ENCODE data around the gene DNM1. TPM values are rescaled to one million over a fixed set of nuclear protein-coding genes. Genes with fewer than 3 reads are reported as not detected.

The DNM1 gene
- total RNA-seq, 4 donors from 2014 or later = 4.3 to 18.9 (median 10.1) TPM

DNA sequence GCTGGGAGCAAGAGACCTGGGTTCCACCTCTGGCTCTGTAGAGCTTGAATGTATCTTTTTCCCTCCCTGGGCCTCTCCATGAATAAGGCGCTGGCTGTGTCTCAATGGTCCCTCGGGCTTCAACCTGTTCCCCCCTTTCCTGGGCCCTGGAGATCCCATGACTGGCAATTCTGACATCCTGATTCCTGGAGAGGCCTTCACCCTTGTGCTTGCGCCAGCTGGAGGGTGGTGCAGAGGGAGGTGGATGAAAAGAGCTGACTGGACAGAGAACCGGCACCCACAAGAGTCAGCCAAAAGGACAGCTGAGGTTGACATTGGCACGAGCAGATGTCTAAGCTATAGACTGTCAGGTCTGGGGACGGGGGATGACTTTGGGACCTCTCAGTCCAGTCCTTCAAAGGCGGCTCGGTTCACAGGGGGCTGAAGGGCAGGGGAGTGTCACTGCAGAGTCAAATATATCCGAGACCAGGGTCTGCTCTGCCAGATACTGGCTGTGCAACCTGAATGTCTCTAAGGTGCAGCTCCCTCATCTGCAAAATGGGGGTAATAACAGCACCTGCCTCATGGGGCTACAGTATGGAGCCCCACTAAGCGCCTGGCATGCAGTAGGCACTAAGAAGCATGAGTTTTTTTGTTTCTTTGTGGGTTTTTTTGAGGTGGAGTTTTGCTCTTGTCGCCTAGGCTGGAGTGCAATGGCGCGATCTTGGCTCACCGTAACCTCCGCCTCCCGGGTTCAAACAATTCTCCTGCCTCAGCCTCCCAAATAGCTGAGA lies 13.8 kb downstream of the DNM1 start:
- Histone ChIP-seq H3K4me3 (no peak overlapping the region), H3K36me3 (peaks cover 6% of the 10 kb centered on the region), H3K27me3 (no peaks in the 10 kb centered on the region), H3K4me1 (peaks cover 30% of the 10 kb centered on the region), H3K27ac (no peak overlapping the region), H3K9me3 (no peaks in the 10 kb centered on the region)
- TF ChIP-seq POLR2A (IDR thresholded peaks at IDR 0.05) = no peak
- TF ChIP-seq, protein P1, sequence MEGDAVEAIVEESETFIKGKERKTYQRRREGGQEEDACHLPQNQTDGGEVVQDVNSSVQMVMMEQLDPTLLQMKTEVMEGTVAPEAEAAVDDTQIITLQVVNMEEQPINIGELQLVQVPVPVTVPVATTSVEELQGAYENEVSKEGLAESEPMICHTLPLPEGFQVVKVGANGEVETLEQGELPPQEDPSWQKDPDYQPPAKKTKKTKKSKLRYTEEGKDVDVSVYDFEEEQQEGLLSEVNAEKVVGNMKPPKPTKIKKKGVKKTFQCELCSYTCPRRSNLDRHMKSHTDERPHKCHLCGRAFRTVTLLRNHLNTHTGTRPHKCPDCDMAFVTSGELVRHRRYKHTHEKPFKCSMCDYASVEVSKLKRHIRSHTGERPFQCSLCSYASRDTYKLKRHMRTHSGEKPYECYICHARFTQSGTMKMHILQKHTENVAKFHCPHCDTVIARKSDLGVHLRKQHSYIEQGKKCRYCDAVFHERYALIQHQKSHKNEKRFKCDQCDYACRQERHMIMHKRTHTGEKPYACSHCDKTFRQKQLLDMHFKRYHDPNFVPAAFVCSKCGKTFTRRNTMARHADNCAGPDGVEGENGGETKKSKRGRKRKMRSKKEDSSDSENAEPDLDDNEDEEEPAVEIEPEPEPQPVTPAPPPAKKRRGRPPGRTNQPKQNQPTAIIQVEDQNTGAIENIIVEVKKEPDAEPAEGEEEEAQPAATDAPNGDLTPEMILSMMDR (IDR thresholded peaks at IDR 0.05) = no peak
- TF ChIP-seq EP300 (IDR thresholded peaks at IDR 0.05) = no peak
- TF ChIP-seq POLR2AphosphoS5 (IDR thresholded peaks at IDR 0.05) = no peak
- WGBS = 87% methylated on average over 12 of the region's 16 CpGs
- DNase-seq (ENCODE audit: low spot score in 2 of 2) = no peak

DNA sequence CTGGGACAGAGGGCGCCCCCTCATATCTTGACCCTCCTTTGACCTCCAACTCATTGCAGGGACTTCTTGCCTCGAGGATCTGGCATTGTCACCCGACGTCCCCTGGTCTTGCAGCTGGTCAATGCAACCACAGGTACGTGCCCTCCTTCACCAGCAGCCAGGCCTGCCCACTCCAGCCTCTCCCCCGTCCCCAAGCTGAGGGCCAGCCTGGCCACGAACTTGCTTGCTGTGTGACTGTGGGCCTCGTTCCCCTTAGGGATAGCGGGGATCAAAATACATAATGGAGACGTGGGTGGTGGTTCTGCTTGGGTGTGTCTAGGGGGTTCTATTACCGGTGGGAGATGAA lies 15.0 kb downstream of the DNM1 start:
- TF ChIP-seq POLR2A (IDR thresholded peaks at IDR 0.05) (no peak), EP300 (IDR thresholded peaks at IDR 0.05) (no peak), POLR2AphosphoS5 (IDR thresholded peaks at IDR 0.05) (no peak)
- TF ChIP-seq, protein P1 (IDR thresholded peaks at IDR 0.05) = no peak
- WGBS = 75% methylated on average over 10 of the region's 11 CpGs
- H3K4me1 ChIP-seq = peaks cover 22% of the 10 kb centered on the region
- no peak overlapping the region for H3K27ac ChIP-seq
- no peak for DNase-seq (ENCODE audit: low spot score in 2 of 2)
- H3K4me3 ChIP-seq = peak overlapping the region; percentile 32
- H3K9me3 ChIP-seq = no peaks in the 10 kb centered on the region
- H3K27me3 ChIP-seq = no peaks in the 10 kb centered on the region
- H3K36me3 ChIP-seq = peaks cover 11% of the 10 kb centered on the region

- DNase-seq (ENCODE audit: low spot score in 2 of 2) = peak; percentile 96 to 97
- H3K27ac ChIP-seq = no peak overlapping the region
- 16% methylated on average over 42 of the region's 47 CpGs for WGBS
- H3K27me3 ChIP-seq = no peaks in the 10 kb centered on the region
- TF ChIP-seq, protein P1 (IDR thresholded peaks at IDR 0.05) = no peak
- TF ChIP-seq EP300 (IDR thresholded peaks at IDR 0.05) (no peak), POLR2A (IDR thresholded peaks at IDR 0.05) (no peak), POLR2AphosphoS5 (IDR thresholded peaks at IDR 0.05) (no peak)
- H3K9me3 ChIP-seq = no peaks in the 10 kb centered on the region
- H3K4me1 ChIP-seq = peaks cover 22% of the 10 kb centered on the region
- H3K36me3 ChIP-seq = peaks cover 11% of the 10 kb centered on the region
- peak overlapping the region; percentile 32 for H3K4me3 ChIP-seq
These were observed 15.6 kb downstream of the DNM1 start for GRCh38 chr9:128218518-128219389.

- TF ChIP-seq POLR2A (IDR thresholded peaks at IDR 0.05) (no peak), POLR2AphosphoS5 (IDR thresholded peaks at IDR 0.05) (no peak), EP300 (IDR thresholded peaks at IDR 0.05) (no peak)
- TF ChIP-seq, protein P1 (IDR thresholded peaks at IDR 0.05) = no peak
- DNase-seq (ENCODE audit: low spot score in 2 of 2) = no peak
- Histone ChIP-seq H3K9me3 (no peaks in the 10 kb centered on the region), H3K27me3 (no peaks in the 10 kb centered on the region), H3K36me3 (peaks cover 16% of the 10 kb centered on the region), H3K4me1 (peaks cover 20% of the 10 kb centered on the region), H3K4me3 (no peak overlapping the region), H3K27ac (no peak overlapping the region)
- 87% methylated on average over 9 of the region's 9 CpGs for WGBS
These were observed 16.7 kb downstream of the DNM1 start for GRCh38 chr9:128219831-128220230.

- Histone ChIP-seq H3K4me3 (no peak overlapping the region), H3K4me1 (peaks cover 10% of the 10 kb centered on the region), H3K9me3 (no peaks in the 10 kb centered on the region), H3K27me3 (no peaks in the 10 kb centered on the region), H3K27ac (no peak overlapping the region), H3K36me3 (peaks cover 16% of the 10 kb centered on the region)
- TF ChIP-seq POLR2A (IDR thresholded peaks at IDR 0.05) (no peak), EP300 (IDR thresholded peaks at IDR 0.05) (no peak), POLR2AphosphoS5 (IDR thresholded peaks at IDR 0.05) (no peak)
- TF ChIP-seq, protein P1 (IDR thresholded peaks at IDR 0.05) = no peak
- no peak for DNase-seq (ENCODE audit: low spot score in 2 of 2)
- WGBS = 91% methylated on average over 10 of the region's 10 CpGs
These were observed 18.8 kb downstream of the DNM1 start for GRCh38 chr9:128222026-128222425.
